Mucosa of gallbladder (tissue), 1 donor: ENCODE results near the gene LOX. TPM values are rescaled to one million over a fixed set of nuclear protein-coding genes. Genes with fewer than 3 reads are reported as not detected.

Source experiments
- DNase-seq: peaks from one replicate; pipeline ENCODE4 v3.0.0-alpha.2; 2020; ENCODE audit warnings: low spot score
- total RNA-seq: library from RNA; stranded (reverse); gene quantifications from one replicate; pipeline ENCODE4 v1.2.1, GENCODE V29; 2021
- donor health status: DM: no; HTN: no; CAD: no.

The LOX gene
- total RNA-seq: 9.9 TPM

- peak; percentile 57 for DNase-seq
Observed at GRCh38 chr5:122078116-122079110, at the start of gene LOX. TSS of gene LOX (minus strand) at chr5:122078259. CDS start at chr5:122077985, 274 bp downstream.

- DNase-seq: peak; percentile 17
Observed at GRCh38 chr5:122126756-122127321, 48.8 kb upstream of the LOX start.

- DNase-seq: no peak
Observed at GRCh38 chr5:122126177-122126755, 48.2 kb upstream of the LOX start.

GRCh38 chr5:122124766-122125165 lies 46.7 kb upstream of the LOX start:
- DNase-seq: no peak

DNA sequence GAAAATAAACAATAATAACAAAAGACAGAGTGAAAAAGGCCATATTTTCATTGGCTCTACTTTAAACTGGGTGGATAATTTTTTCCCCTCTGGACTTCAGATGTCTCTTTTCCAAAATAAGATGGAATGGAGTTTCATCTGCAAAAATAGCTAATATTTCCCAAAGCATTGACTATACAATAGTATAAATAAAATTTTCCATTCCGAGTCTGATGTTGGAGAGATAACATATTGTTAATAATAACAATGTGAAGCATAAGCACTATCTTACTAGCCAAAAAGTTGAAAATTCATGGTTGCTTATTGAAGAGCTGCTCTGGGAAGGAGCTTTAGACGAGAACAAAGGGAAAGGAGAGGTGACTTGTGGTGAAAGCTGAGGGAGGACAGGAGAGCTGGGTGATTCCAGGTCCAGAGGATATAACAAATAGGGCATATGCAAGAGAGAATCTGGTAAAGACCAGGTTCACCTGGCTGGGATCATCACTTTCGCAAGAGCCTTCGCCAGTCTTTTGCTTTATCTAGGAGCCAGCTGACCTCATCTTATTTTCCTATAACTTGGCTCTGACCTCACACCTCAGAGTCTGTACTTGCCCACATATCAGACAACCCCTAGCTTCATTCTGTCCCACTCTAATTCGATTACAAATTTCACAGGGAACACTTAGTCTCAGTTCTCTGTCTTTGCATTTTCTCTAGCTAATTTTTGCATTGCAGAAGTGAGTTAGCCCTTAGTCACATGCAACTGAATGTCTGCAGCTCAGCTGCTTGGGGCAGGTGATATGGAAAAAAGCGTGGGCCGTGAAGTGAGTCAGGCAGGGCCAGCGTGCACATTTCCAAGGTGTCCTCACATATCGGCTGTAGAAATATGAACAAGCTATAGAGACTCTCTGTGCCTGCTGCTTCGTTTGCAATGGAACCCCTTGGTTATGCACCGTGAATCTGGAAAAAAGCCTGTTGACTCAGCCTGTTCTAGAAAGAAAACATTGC lies 43.7 kb upstream of the LOX start:
- DNase-seq: no peak

DNA sequence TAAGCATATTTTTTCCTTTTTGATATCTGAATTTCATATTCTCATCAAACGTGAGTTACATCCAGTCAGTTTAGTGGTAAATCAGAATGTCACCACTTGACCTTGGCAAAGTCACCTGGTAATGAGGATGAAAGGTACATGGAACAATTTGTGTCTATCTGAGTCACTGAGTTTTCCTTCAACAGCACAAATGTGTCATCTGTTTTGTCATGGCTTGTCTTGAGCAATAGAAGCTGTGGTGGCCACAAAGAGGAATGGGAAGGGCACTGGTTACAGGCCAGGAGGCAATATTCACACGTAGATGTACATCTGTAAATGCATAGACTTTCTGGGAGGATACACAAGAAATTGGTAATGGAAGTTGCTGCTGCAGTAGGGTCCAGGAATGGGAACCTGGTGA lies 42.9 kb upstream of the LOX start:
- no peak for DNase-seq

- no peak for DNase-seq
Observed at GRCh38 chr5:122120493-122120892, 42.4 kb upstream of the LOX start.

DNA sequence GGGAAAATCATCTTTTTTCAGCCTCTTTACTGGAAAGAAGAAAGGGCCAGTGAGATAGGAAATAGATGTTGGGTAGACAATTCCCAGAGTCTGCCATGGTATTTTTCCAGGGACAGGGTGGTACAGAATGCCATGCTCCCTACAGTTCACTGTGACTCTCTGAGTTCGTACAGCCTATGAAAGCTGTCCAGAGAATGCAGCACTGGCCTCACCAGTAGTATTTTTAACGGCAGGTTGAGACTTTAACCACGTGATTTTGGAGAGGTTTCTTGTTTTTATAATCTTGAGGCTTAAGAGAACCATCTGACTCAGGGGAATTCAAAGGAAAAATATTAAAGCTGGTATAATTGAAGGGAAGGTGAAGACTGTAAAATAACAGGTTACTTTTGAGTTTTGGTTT lies 41.1 kb upstream of the LOX start:
- DNase-seq: no peak

GRCh38 chr5:122118356-122118948 lies 40.4 kb upstream of the LOX start:
- DNase-seq: no peak

- DNase-seq: no peak
Observed at GRCh38 chr5:122114501-122114900, 36.4 kb upstream of the LOX start.

DNA sequence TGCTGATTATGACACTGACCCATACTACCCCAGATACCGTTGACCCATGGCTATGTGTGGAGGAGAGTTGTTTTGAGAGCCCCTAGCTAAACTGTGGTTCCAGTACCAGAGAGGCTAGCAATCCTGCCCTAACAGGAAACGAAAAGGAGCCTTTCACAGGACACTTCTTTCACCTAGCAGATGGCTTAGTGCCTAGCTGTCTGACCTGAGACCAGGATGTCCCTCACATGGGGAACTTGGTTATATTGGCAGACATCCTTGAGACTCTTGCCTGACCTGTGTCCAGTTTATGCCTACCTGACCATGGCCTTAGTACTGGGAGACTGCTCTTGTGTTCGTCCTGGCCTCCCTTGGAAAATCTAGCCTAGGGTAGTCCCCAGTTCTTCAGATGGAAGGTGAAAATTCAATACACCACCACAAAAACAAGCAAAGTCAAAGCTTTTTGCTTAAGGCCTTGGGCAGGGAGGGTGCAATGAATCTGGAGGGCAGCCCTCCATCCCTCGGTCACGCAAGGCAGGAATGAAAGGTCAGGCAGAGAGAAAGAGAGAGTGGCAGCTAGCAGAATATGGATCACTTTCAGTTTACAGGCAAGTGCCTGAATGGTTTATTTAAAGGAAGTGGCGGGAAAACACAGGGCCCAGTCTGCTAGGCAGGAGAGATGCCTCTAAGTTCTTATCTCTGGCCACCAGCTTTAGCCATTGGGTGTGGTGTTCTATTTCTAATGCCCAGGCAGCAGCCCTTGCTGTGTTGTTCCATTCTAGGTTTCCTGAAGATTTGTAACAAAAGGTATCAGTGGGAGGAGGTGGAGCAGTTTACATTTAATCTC lies 34.9 kb upstream of the LOX start:
- DNase-seq: no peak

DNA sequence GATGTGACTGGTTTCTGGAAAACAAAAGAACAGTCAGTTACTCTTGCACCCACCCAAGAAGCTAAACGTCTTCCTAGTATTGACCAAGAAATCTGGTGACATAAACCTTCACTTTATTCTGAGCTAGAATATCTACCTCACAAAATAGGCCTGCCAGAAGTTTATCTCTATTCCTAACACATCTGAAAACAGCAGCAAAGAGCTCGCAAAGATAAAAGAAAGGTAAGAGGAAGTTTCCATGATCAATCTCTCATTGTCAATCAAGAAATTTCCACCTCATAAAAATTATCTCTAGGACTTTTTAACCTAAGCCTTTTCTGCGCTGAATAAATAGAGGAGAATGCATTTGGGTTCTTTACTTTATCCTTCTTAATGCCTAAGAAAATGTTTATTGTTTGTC lies 34.0 kb upstream of the LOX start:
- DNase-seq: no peak

DNA sequence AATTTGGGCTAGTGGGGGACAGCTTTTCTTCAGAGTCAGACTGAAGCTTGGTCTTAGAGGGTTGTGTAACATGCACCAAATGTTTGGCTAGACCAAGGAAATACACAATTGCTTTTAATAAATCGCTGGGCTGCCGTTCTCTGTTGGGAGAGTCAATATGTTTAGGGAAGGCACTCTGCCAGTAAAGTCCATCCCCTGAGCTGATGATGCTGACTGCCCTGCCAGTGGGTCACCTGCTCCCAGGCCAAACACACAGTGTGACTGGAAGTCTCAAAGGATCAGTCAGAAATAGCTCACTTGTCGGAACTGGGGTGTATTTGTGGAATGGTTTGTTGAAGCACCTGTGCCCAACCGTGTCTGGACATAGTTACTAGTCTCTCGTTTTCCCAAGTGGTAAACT lies 33.4 kb upstream of the LOX start:
- DNase-seq: no peak

DNA sequence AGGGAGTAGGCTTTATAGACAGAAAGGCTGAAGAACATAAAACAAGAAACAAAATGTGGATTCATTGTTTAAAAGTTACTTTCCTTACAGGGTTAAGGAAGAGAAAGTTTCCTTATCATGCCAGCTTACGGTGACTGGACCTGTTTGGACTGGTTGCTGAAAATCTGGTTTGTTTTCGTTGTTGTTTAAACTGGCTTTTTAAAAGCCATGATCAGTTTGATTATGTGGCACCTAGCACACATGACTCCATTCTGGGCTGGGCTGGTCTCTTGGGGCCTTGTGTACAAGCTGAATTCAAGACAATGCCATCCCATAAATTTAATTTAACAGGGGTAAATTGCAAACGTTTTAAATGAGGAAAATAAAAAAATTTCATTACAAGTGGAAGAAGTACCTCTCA lies 32.9 kb upstream of the LOX start:
- DNase-seq: no peak

- no peak for DNase-seq
Observed at GRCh38 chr5:122107016-122107415, 29.0 kb upstream of the LOX start.

- DNase-seq: no peak
Observed at GRCh38 chr5:122105909-122106308, 27.9 kb upstream of the LOX start.

DNA sequence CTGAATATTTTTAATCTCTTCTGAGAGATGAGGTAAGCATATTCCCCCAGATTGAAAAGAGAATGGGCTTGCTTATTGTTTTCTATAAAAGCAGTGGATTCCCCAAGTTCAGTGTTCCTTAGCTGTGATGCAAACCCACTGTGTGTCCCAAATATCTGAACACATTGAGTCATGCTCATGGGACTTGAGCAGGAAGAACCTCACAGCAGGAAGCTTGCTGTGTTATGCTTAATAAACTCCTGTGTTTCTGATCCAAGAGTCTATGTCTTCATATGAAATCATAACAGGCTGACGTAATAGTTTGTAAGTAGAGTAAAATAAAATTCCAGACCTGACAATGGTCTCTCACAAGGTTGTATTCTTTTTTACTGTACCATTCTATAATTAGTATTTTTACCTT lies 24.8 kb upstream of the LOX start:
- no peak for DNase-seq

- DNase-seq: no peak
Observed at GRCh38 chr5:122101636-122102285, 23.7 kb upstream of the LOX start.

DNA sequence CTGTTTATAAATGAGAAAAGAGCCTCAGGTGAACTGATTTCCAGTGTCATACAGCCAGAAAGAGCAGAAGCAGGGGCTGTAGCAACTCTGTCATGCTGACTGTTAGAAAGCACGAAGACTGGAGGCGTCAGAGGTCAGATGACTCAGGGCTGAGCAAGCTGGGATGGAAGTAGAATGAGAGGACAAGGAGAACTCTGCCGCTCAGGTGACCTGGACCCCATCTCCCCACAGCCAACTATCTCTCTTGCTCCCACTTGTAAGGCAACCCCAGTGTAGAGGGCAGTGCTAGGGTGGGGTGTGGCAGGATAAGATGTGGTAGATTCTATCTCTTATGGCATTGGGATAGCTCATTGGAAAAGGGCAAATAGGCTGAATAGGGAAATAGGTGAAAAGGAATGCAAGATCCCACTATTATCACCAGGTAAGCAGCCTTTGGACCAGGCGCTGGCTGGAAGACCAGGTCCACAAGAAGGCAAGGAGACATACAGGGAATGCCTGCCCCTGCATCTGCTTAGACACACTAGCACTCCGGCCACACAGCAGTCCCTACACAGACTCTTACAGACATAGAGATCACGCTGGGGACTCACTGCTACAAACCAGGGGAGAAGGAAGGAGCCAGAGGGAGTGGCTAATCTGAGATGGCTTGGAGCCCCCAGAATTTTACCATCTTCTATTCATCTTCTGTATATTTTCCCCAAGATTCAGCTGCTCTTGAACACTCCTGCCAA lies 21.2 kb upstream of the LOX start:
- no peak for DNase-seq
